Measurements from ENCODE around the gene KLHL3.

KLHL3 gene

DNA sequence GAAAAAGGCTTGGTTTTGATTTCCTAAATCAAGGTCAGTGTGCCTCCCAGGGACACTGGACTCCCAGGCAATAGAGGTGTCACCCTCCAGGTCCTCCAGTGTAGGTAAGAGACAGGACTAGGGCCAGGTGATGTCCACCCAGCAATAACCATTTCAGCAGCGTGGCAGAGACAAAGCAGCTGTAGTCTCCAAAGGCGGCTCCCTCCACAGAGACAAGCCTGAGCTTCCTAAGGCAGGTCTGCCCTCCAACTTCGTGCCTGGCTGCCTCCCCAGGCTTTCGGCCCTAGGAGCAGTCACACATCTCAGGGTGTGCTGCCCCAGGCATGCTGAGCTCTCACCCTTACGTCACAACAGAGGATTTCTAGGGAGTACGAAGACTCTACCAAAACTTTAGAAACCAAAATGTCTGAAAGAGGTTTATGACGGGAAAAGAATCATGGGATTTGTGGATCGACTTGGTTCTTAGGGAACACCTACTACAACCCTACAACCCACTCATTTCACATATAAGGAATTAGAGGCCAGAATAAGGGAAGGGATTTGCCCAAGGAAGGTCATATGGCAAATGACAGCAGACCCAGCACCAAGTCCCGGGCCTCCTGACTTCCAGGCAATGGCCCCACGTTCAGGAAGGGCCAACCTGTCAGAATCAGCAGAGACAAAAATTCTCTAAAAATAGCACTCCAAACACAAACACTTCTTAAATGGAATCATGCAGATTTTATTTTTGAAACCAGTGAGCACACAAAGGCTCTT lies 105.5 kb downstream of the KLHL3 start:
- no peak for DNase-seq

DNA sequence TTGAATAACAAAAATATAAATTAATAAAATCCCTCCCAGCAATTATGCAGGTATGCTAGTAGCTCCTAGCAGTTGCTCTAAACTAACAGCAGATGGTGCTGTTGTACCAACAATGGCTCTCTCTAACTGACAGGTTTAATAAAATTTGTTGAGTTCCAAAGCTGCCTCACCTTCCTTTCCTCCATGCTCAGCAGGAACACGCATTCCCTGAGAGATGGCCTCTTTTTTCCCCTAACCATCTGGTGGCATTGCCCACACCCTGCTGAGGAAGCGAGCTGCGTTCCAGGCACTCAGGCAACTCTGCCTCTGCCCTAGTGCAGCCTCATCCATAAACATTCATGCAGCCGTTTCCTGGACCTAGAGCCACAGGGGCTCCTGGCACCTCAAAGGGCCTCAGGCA lies 106.2 kb downstream of the KLHL3 start:
- peak in 3 of 6 experiments; percentile 7 to 71 (median 54) for DNase-seq

DNA sequence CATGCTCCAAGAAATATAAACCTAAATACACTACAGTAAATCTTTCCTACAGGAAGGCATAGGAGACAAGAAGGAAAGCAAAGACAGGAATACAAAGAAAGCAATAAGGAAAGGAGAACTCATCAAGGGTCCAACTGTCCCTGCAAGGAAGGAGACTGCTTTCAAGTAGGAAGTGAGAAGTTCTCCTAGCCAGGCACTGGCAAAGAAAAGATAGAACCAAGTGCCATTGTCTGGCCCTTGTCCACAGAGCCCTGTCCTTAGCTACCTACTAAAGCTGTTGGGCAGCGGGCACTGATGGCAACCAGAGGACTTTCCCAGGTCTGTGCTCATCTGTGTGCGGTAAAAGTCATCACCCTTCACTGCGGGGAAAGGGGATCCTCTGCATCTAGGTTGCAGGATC lies 108.2 kb downstream of the KLHL3 start:
- no peak for DNase-seq

DNA sequence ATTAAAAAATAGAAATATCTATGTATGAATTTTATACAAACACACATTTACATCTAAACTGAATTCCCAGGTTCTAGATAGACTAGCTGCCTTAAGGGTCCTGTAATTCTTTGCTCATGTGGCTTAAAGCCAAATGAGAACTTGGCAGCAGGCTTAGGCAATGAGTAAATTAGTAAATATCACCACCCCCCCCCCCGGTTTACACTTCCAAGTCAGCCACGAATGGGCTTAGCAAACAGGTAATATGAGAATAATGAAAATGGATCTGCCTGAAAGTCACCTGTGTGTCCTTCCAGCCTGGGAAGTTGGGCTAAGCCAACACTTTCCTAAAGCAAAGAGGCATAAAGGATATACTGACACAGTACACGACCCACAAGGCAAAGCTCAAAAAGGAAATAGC lies 108.6 kb downstream of the KLHL3 start:
- no peak for DNase-seq

DNA sequence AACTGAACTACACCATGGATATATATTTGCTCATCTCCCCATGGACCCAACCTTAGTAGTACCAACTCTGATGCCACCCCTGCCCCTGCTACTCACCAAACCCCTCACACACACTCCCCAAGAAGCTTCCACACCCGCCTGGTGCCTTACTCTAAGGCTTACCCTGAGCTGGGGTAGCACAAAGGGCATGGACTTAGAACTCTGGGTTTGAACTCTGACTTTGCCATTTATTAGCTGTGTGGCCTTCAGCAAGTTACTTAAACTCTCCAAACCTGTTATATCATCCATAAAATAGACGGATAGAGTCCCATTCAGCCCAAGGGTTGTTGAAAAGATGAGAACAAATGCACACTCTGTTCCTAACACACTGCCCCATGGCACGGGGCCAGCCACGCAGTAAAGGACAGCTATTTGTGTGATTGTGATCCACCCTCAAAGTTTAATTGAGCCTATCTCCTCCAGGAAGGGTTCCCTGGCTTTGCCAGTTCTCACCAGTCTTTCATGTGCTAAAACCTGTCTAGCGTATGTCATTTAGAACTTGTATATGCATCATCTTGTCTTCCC lies 111.0 kb downstream of the KLHL3 start:
- DNase-seq: no peak

DNA sequence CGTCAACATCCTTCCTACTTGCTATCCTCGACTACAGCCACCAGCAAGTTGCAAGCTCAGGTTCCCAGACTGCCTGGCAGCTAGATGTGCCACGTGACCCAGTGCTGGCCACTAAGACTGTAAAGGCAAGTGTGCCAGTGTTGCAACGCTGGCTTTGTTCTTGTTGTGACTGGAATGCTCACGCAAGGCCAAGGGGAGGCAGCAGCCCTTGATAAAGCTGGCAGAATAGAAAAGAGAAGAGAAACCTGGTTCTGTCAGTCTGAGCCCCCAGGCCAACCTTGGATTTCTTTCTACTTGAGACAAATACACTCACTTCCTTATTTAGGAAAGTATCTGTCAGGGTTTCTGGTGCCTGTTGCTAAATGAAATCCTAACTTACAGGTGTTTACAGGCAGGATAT lies 113.0 kb downstream of the KLHL3 start:
- no peak for DNase-seq

DNA sequence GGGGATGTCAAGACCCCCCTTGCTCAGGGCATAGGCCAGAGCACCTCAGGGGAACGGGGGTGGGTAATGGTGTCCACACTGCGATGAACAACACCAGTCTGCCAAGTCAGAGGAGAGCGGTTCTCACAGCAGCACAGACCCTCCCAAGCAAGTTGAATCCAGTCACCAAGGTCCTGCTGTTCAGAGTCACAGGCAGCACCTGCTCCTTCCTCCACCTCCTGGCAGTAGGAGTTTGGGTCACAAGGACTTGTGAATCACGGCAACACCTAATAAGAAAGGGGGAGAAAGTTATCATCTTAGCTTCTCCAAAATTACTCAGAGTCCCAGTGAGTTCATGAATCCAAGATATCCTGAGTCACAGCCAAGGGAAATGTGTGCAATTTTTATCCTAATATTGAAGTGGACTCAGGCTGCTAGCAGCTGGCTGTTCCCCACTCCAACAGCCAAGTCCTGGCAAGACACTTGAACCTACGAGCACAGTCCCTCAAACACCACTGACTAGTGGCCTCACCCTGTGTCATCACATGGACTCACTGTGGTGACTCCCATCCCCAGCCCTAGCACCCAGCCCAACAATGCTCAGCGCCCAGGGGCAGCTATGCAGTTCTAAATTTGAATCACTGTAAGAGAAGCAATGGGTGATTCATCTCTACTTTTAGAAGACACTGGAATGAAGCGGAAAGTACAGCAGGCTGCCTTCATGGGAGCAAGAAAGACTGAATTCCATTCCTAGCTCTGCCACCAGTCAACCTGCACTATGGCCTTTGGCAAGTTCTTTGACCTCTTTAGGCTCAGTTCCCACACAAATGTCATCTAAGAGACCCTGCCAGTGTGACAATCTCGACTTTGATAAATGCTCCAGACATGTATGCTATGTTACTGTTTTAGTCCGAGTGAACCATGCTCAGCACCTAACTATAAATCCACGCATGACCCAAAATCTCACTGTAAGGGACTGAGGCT lies 113.7 kb downstream of the KLHL3 start:
- no peak for DNase-seq

DNA sequence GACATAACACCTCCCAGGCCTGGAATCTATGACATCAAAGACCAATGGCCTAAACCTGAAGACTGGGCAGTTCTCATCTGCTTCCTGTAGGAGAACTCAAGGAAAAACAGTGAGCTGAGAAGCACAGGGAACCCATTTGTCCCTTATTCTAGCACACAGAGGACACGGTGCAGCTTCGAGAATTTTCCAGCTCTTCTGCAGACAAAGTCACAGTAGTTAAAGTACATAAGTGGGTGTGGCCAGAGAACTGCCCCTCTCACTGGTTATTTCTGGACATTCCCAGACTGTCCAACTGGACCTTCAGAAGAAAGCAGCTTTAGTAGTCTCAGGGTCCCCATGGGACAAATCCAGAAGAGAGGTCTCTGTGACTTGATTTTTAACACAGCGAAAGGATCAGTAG lies 114.6 kb downstream of the KLHL3 start:
- DNase-seq: no peak

DNA sequence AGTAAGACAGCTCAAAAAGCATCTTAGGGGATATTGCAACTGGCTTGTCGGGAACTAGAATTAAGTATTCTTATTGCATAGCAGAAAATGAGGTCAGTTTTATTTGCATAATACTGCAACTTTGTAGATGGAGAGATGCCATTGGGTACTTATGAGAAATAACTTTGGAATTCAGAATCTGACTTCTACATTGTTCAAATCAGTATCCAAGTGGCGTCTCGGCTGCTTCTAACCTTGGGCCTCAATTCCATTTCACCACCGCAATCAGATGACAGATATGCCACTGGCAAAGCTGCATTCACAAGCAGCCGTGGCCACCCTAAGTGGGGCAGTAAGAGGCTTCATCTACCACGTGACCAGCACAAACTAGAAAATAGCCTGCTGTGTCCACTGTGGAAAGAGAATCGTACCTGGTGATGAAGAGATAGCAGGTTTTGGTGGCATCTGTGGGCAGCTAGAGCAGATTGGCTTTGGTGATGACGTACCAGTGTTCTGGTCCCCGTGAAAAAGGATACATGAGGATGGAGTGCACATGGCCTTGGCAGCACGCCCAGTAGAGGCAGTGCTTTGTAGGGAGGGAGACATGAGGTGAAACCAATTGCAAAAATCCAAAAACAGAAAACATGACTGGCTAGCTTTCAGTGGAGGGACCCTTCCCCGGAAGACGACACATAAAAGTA lies 116.6 kb downstream of the KLHL3 start:
- DNase-seq: no peak

DNA sequence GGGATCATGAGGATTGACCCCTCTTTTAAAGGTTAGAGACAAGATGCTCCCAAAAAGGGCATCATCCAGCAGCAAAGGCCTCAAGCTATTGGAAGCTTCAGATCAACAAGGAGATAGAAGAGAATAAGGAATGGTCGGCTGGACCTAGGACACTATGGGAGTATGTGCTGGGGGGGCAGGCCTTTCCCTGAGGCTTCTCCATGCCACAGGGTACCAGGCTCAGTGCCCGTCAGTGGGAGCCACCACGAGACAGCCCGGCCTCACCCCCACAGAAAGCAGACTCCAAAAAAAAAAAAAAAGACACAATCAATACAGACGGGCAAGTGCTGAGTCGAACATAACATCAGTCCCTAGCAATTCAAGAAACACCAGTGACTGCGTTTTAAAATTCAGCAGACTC lies 117.4 kb downstream of the KLHL3 start:
- no peak for DNase-seq

DNA sequence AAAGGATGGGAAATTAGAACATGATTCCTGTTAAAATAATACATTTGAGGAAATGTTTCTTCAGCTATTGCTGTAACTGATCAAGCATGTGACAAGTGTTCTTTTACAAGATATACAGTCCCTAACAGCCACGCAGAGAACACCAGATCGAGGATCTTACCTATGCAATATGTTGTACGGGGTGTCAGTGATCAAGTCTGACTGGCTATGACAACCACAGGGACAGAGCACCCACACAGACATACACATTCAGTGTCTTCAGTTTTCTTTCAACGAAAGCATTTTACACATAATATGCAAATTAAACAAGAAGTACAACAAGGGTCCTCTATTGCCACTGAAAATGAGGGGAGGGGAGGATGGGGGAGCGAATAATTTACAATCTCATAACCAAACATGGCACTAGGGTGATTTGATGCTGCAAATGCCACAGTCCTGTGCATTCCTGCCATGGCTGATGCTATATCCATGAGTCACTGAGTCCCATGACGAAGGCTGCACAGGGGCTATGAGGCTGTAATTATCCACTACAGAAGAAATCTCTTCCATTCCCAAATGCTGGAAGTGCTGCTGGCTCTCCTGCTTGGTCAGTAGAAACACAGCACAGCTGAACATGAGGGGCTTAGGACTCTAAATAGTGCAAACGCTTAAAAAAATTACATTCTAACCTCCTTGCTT lies 118.2 kb downstream of the KLHL3 start:
- DNase-seq: no peak

DNA sequence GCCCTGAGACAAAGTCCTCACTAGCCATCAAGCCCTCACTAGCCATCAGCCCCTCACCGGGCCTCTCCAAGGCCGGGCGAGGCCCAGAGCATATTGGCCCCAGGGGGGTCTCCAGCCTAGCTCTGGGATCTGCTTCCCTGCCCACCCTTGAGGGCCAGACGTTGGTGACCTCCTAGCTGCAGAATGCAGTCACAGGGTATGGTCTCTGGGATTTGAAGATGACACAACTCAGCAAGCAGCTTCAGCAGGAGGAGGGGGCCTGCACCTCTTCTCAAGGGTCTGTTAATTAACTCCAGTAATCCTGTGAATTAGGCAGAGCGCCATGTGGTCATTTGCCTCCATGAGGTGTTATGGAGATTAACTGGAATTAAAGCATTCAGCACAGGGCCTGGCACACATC lies 119.8 kb downstream of the KLHL3 start:
- no peak for DNase-seq

DNA sequence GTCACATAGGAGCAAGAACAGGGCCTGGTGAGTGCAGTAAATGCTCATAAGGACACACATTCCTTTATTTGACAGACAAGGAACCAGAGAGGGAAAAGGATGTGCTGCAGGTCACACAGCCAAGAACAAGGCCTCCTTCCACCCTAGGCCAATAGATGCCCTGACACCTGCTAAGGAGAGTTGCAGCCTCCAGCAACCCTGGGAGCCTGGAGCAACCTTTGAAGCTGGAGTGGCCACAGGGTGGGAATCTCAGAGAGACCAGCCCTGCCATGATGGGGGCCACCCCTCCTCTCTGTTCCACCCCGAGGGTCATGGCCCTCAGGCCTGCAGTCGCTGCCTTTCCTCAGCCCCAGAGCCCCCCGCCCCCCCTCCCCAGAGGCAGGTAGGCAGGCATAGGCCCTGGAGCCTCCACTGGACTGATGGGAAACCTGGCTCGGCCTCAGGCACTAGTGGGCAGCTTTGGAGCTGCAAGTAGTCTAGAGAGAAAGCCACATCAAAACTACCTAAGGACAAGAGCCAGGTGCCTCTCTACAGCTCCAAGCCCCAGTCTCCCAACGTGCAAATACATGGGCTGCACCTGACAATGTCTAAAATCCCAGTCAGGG lies 120.6 kb downstream of the KLHL3 start:
- DNase-seq: no peak

DNA sequence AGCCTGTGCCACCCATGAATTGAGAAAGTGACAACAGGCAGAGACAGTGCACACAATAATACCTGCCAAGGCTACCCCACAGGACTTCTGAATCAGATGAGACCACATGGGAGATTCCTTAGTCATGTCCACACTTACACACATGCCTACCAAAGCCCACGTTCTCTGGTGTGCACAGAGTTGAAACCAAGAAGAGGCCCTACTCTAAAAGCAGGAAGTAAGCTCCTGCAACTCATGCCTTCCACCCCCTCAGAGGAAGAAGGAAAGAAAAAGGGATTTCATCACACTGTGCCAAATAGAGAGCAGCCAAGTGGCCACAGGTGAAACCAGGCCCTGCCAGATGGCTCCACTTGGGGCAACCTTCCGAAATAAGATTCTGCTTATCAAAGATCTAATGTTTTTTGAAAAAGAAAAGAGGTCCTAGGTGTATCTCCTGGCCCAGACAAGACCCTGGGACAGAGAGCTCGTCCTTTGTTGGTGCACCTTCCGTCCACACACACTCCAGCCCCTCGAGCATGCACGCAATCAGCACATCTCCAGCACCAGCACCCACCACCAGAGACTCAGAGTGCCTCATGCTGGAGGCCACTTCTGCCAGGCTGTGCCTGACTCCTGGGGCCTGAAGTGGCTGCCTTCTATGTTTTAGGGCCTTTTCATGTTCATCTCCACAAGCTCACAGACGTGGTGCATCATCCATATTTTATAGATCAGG lies 122.2 kb downstream of the KLHL3 start:
- no peak for DNase-seq

DNA sequence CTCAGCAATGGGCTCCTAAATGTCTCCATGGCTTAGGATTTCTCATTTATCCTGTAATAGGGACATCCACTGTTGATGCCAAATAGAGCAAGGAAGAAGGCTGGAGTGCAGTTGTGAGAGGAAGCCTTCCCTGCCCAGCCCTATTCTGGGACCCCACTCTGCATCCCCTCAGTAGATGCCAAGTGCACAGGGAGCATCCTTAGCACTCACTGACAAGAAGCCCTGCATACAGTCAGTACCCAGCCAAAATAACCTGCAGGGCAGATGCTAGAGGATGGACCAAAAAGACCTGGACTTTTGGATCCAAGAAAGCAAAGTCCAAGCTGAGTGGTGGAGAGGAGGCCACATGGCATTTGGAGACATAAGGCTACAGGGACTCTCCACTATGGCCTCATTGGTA lies 123.3 kb downstream of the KLHL3 start:
- DNase-seq: no peak

DNA sequence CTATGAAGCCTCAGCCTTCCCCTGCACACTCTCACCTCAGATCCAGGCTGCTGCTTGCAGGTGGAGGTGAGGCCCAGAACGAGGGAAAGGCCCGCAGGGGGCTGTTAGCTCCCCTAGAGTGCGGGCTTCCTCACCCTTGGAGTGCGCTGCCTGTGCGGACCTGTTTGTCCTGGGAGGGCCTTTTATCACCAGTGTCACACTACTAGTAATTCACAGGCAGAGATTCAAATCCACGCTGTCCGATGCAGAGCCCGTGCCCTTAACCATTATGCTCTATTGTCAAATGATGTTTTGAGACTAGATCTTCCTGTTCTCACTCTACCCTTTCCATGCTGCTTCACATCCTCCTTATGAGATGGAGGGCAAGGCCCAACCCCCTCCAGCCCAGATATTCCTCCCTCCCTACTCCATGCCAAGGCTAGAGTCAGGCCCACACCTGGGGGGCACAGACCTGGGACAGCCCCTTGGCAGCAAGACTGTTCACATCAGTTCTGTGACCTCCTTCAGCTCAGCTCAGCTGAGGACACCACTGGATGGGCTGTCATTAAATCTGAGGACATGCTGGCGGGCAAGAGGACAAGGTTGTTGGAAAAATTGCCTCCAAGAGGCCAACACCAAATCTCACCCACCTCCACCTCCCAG lies 124.0 kb downstream of the KLHL3 start:
- DNase-seq: no peak

DNA sequence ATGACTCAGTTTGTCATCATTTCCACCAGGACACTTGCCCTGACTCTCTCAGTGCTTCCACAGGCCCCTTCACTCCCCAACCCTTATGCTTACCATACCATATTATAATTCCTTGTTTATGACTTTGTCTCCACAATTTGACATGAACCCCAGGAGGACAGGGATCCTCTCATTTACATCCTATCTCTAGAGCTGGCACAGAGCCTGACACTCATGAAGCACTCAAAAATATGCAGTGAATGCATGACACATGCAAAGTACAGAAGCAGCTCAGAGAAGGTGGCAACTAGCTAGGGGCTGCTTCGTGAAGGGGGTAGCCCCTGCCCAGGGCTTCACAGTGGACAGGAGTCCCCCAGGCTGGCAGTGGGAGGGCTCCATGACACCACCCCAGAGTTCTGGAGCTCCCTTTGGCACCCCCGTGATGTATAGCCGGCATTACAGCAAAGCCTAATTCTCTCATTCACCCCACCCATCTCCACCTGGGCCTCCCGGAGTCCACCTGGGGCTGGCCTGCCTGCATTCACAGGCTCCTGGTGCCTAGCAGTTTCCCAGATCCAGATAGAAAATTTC lies 124.8 kb downstream of the KLHL3 start:
- DNase-seq: no peak

DNA sequence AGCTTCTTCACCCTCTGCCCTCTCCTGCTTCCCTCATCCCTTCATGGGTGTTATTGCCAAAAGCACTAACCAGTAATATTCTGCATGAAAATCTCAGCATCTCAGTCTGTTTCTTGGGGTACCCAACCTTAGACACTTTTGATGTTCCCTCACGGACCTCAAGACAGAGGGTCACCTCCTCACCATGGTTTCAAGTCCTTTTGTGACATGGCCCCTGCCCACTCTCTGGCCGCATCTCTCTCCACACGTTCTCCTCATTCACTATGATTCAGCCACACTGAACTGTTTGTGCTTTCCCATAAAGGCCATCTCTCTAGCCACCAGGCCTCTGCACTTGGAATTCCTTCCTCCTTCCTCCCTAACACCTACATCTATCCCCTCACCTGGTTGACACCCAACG lies 125.3 kb downstream of the KLHL3 start:
- DNase-seq: no peak

DNA sequence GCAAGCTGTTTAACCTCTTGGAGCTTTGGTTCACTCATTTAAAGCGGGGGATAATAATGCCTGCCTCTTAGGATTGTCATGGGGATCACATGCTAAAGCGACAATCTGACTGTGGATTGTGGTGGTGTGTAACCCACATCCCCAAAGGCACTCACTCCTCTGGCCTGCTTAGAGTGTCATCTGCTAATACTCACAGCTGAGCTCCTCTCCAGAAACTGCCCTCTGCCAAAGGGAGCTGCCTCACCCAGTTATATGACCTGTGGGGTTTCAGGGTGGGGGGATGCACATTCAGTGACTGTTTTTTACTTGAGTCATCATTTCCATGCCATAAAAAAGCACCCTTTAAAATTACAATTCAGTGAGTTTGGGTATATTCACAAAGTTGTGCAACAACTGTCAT lies 126.8 kb downstream of the KLHL3 start:
- DNase-seq: no peak

DNA sequence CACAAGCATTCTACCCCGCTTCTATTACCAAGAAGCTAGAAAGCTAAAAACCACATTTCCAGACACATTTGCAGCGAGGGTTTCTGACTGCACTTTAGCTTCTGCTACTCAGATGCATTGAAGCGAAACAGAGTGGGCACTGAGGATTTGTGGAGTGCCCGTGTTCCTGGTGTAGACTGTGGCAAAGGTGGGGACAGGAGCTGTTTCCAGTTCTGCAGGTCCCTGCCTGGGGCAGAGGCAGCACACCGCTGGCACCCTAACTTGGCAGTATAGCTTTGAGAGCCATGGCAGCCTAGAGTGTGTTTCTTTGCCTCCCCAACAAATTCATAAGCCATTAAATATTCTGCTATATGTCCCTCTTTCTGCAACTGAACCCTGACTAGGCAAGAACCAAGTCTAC lies 128.1 kb downstream of the KLHL3 start:
- no peak for DNase-seq

DNA sequence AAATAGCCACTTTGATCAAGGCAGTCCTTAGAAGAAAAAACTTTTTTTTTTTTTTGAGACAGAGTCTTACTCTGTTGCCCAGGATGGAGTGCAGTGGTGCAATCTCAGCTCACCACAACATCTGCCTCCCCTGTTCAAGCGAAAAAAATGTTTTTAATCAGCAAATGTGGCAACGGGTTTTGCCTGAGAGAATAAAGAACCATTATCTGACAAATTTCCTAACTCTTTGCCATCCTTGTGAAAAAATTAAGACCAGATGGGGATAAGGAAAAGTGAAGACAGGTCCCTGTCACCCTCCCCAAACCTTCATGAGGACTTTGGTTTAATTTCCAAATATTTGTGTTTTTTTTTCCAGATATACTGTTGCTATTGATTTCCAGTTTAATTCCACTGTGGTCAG lies 129.5 kb downstream of the KLHL3 start:
- no peak for DNase-seq
